Mucosa of descending colon (tissue), 3 donors: ENCODE results near the gene CEMIP. TPM values are rescaled to one million over a fixed set of nuclear protein-coding genes. Genes with fewer than 3 reads are reported as not detected.
A peak's percentile ranks its signal among the peaks of the same experiment; 100 is the strongest.

Source experiments
- ATAC-seq: fragments of 200-7000 bp; cut with Tn5 transposase; one replicate; pipeline ENCODE4 v1.9.1; 2020; ENCODE audit warnings: mild to moderate bottlenecking, moderate library complexity
- DNase-seq, 3 donors: peaks; one replicate each; pipeline ENCODE4 v3.0.0-alpha.2; 2020
- H3K36me3 ChIP-seq: fragments of 200-600 bp; one replicate; pipeline ENCODE4 v1.8.0; 2021; ENCODE audit warnings: low read depth, mild to moderate bottlenecking
- H3K4me1 ChIP-seq: fragments of 200-600 bp; one replicate; pipeline ENCODE4 v1.8.0; 2021; ENCODE audit warnings: low read depth, mild to moderate bottlenecking
- H3K4me3 ChIP-seq: fragments of 200-600 bp; one replicate; pipeline ENCODE4 v1.8.0; 2021; ENCODE audit warnings: mild to moderate bottlenecking
- H3K9me3 ChIP-seq: fragments of 200-600 bp; one replicate; pipeline ENCODE4 v1.8.0; 2021; ENCODE audit warnings: mild to moderate bottlenecking
- CTCF ChIP-seq: fragments of 200-600 bp; IDR thresholded peaks from one replicate; pipeline ENCODE4 v1.8.0; 2022; ENCODE audit warnings: antibody characterized with exemption, mild to moderate bottlenecking
- intact Hi-C, 2 donors: fragments of 100-400 bp; cut with DNase I in 1 of 2; cut with micrococcal nuclease in 1 of 2; formaldehyde crosslinking; loops; one replicate each; pipeline versions ENCODE4 v1.11.0 to v1.11.1; 2022; cut with DNase I, micrococcal nuclease
- microRNA-seq: library from miRNA; unstranded; fragments of <30 nt; microRNA quantifications from one replicate; pipeline ENCODE4, GENCODE V29; 2019
- total RNA-seq, 3 donors: library from RNA; stranded (reverse); fragmentation: NEBNext Ultra II Directional in 2 of 3; extraction: Animal tissue kit (Norgen Biotek cat#: 25700) in 2 of 3; gene quantifications; one replicate each; pipeline versions ENCODE4 v1.2.1 to v1.2.4, GENCODE V29; 2021 to 2023
- donor health status: DM: no; HTN: no; CAD: no; lungs with moderate emphysema.
- donor health status: DM: no; HTN: no; CAD: no.
- donor health status: DM: no; HTN: yes; CAD: no.

Gene CEMIP
- total RNA-seq, 3 donors from 2014 or later = 0.63 to 2.2 (median 1.4) TPM

GRCh38 chr15:80999623-81000036, 220.5 kb downstream of the CEMIP start:
- H3K4me3 ChIP-seq = no peak overlapping the region
- ATAC-seq (peak; percentile 69), DNase-seq (peak; percentile 79 to 88 (median 84))
- H3K36me3 ChIP-seq = no peaks in the 10 kb centered on the region
- H3K4me1 ChIP-seq = peaks cover 14% of the 10 kb centered on the region
- no peaks in the 10 kb centered on the region for H3K9me3 ChIP-seq
- intact Hi-C loops = no loop called here
- TF ChIP-seq CTCF = no peak

- Histone ChIP-seq H3K9me3 (no peaks in the 10 kb centered on the region), H3K4me3 (peak overlapping the region; percentile 72), H3K36me3 (no peaks in the 10 kb centered on the region), H3K4me1 (peaks cover 14% of the 10 kb centered on the region)
- no peak for TF ChIP-seq CTCF
- intact Hi-C loops = no loop called here
- DNase-seq (peak in 1 of 3 donors; percentile 49), ATAC-seq (peak; percentile 5)
These were observed 221.0 kb downstream of the CEMIP start for GRCh38 chr15:81000144-81000623.

- ATAC-seq (peak; percentile 87), DNase-seq (peak; percentile 93 to 95 (median 95))
- Histone ChIP-seq H3K9me3 (no peaks in the 10 kb centered on the region), H3K36me3 (no peaks in the 10 kb centered on the region), H3K4me1 (peaks cover 14% of the 10 kb centered on the region), H3K4me3 (peak within 1 kb of the TSS; percentile 72)
- no peak for TF ChIP-seq CTCF
- intact Hi-C loops = no loop called here
These were observed 221.5 kb downstream of the CEMIP start, which contains the start of gene TLNRD1 for GRCh38 chr15:81000624-81001151. TSS of gene TLNRD1 (plus strand) at chr15:81000923. CDS start at chr15:81002272, 1,349 bp downstream.

Small RNAs within 50 kb of the gene (microRNA-seq; reads per million reads assigned to microRNA genes)
- gene MIR4514 = not detected
- not detected for gene MIR549A

Other genes starting within 250 kb of the CEMIP start
- gene ABHD17C, start 84.1 kb upstream of the CEMIP start, total RNA-seq = 100 to 1,000 TPM in 2 of 3 donors, 10 to 100 TPM in 1; 84.4 to 192 (median 157) TPM
- 10 to 100 TPM; 18.5 to 24.5 (median 21.3) TPM for gene MESD, start 210.4 kb downstream of the CEMIP start, total RNA-seq
- gene TLNRD1, start 221.6 kb downstream of the CEMIP start, total RNA-seq = 10 to 100 TPM; 18.5 to 20.7 (median 18.6) TPM